Sigmoid colon (tissue), 4 donors: Measurements from ENCODE around the gene KCND1.

Experiments
- CTCF ChIP-seq, 4 experiments: fragments of 450-650 bp in 3 of 4; fragments of 200-600 bp in 1 of 4; IDR thresholded peaks; one replicate each; pipeline ENCODE4 v1.5.1; 2016 to 2019; ENCODE audit warnings: antibody characterized with exemption in 4 of 4, mild to moderate bottlenecking in 3 of 4, moderate library complexity in 2 of 4
- POLR2A ChIP-seq, 2 donors: fragments of 450-650 bp; IDR thresholded peaks; one replicate each; pipeline ENCODE4 v1.6.1; 2016; ENCODE audit warnings: antibody characterized with exemption in 2 of 2, mild to moderate bottlenecking in 2 of 2, moderate library complexity in 2 of 2
- POLR2AphosphoS5 ChIP-seq, 4 donors: sonication (generic); formaldehyde crosslinking; IDR thresholded peaks; one replicate each; pipeline ENCODE4 v1.6.1; 2017; ENCODE audit warnings: antibody characterized with exemption in 4 of 4

GRCh38 chrX:48969471-48969870 lies 2.2 kb downstream of the KCND1 start:
- no peak for TF ChIP-seq CTCF (IDR thresholded peaks at IDR 0.05)
- no peak for TF ChIP-seq POLR2A (IDR thresholded peaks at IDR 0.05)
- no peak for TF ChIP-seq POLR2AphosphoS5 (IDR thresholded peaks at IDR 0.05)
